Testis (tissue), 3 donors: ENCODE measurements around the gene ATP10A. TPM values are rescaled to one million over a fixed set of nuclear protein-coding genes. Genes with fewer than 3 reads are reported as not detected.
A peak's percentile ranks its signal among the peaks of the same experiment; 100 is the strongest.

ENCODE experiments used
- DNase-seq: peaks from one replicate; pipeline ENCODE4 v3.0.0-alpha.2; 2019
- H3K27ac ChIP-seq, 2 donors: fragments of 200-600 bp; sonication (generic); one replicate each; pipeline ENCODE4 v1.5.1; 2019
- H3K27me3 ChIP-seq: fragments of 200-600 bp; sonication (generic); one replicate; pipeline ENCODE4 v1.5.1; 2019
- H3K36me3 ChIP-seq: fragments of 200-600 bp; sonication (generic); one replicate; pipeline ENCODE4 v1.5.1; 2017; ENCODE audit warnings: low read depth; ENCODE audit errors: missing control alignments
- H3K4me1 ChIP-seq: fragments of 200-600 bp; sonication (generic); one replicate; pipeline ENCODE4 v1.5.1; 2019
- H3K4me3 ChIP-seq, 2 donors: fragments of 200-600 bp; sonication (generic); one replicate each; pipeline ENCODE4 v1.5.1; 2017 to 2019
- H3K9me3 ChIP-seq: fragments of 200-600 bp; sonication (generic); one replicate; pipeline ENCODE4 v1.5.1; 2017
- POLR2A ChIP-seq: fragments of 450-650 bp; IDR thresholded peaks from one replicate; pipeline ENCODE4 v1.6.1; 2017; ENCODE audit warnings: antibody characterized with exemption, mild to moderate bottlenecking, moderate library complexity
- WGBS, 2 donors: methylation state at CpG; one replicate each; pipeline ENCODE4 v1.1.5; 2018; 5-methylcytosine and 5-hydroxymethylcytosine counted together
- intact Hi-C: fragments of 100-400 bp; cut with DNase I; formaldehyde crosslinking; loops from one replicate; pipeline ENCODE4 v1.15.1; 2023; ENCODE audit warnings: low total_unique reads
- polyA plus RNA-seq: library from polyadenylated mRNA; stranded (reverse); fragments of 350-450 nt; fragmentation: Illumina TruSeq; extraction: RNeasy Lipid Tissue Mini Kit (QIAGEN cat#74804); gene quantifications from one replicate; pipeline ENCODE4 v1.2.3, GENCODE V29; 2014; ENCODE audit warnings: low read depth, low replicate concordance; ENCODE audit not compliant: insufficient read depth
- total RNA-seq, 2 donors: library from RNA; depleted of rRNA; stranded (reverse); fragments of >200 nt; gene quantifications; one replicate each; pipeline ENCODE4 v1.2.3, GENCODE V29; 2016
- TF ChIP-seq, protein P1 (sequence below), 3 experiments: fragments of 450-650 bp in 2 of 3; fragments of 200-600 bp in 1 of 3; sonication (generic) in 1 of 3; IDR thresholded peaks; one replicate each; pipeline ENCODE4 v1.5.1; 2016 to 2019; ENCODE audit warnings: antibody characterized with exemption in 3 of 3, mild to moderate bottlenecking in 2 of 3, moderate library complexity in 1 of 3

ATP10A gene
- total and polyA plus RNA-seq, 3 donors from 2014 or later = 13.6 to 26.5 (median 22.8) TPM

DNA sequence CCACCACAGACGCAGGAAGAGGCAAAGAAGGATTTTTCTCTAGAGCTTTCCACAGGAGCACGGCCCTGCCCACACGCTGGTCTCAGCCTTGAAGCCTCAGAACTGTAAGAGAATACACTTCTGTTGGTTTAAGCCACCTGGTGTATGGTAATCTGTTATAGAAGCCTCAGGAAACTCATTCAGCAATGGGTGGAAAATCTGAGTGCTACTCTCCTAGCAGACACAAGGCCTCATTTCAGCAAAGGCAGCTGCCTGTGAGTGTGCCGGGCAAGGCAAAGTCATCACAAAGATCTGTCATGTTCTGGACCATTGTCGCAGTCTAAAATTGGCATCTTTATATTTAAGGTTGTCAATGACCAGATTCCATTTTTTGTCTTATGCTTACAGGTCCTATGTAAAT, 31.0 kb downstream of the ATP10A start:
- TF ChIP-seq POLR2A = no peak
- TF ChIP-seq, protein P1, sequence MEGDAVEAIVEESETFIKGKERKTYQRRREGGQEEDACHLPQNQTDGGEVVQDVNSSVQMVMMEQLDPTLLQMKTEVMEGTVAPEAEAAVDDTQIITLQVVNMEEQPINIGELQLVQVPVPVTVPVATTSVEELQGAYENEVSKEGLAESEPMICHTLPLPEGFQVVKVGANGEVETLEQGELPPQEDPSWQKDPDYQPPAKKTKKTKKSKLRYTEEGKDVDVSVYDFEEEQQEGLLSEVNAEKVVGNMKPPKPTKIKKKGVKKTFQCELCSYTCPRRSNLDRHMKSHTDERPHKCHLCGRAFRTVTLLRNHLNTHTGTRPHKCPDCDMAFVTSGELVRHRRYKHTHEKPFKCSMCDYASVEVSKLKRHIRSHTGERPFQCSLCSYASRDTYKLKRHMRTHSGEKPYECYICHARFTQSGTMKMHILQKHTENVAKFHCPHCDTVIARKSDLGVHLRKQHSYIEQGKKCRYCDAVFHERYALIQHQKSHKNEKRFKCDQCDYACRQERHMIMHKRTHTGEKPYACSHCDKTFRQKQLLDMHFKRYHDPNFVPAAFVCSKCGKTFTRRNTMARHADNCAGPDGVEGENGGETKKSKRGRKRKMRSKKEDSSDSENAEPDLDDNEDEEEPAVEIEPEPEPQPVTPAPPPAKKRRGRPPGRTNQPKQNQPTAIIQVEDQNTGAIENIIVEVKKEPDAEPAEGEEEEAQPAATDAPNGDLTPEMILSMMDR (IDR thresholded peaks at IDR 0.05) = no peak
- 71 to 87% methylated on average over 5 of the region's 5 CpGs for WGBS, 2 donors
- intact Hi-C loops = no loop called here
- Histone ChIP-seq H3K4me3 (no peak overlapping the region), H3K27ac (peak overlapping the region in 1 of 2 donors; percentile 12), H3K36me3 (no peaks in the 10 kb centered on the region), H3K4me1 (no peaks in the 10 kb centered on the region), H3K27me3 (no peaks in the 10 kb centered on the region), H3K9me3 (no peaks in the 10 kb centered on the region)
- DNase-seq = no peak

DNA sequence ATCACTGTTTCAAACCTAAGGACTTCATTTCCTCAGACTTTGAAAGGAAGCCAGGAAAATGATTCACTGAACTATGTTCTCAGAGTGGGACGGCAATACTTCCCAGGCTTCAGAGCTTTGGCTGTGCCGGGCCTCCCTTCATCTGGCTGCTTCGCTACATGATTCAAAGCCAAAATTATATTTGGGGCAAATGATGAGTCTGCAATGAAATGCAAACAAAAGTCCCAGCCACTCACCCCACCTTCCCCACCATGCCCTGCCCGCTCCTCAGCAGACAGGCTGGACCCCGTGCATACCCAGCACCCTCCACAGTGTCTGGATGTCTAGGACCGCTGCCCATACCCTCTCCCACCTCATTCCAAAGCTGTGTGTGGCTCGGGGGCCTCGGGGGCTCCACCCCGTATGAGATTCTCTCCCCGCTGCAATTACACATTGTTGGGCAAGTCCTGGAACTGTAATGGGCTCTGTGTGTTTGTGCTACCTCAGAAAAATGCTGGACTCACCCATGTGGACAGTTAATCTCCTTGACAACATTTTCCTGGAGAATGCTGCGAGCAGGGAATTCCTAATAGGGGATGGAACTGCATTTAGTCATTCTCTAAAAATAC, 32.2 kb downstream of the ATP10A start:
- Histone ChIP-seq H3K9me3 (no peaks in the 10 kb centered on the region), H3K4me3 (no peak overlapping the region), H3K27me3 (no peaks in the 10 kb centered on the region), H3K4me1 (no peaks in the 10 kb centered on the region), H3K27ac (peak overlapping the region in 1 of 2 donors; percentile 62), H3K36me3 (no peaks in the 10 kb centered on the region)
- TF ChIP-seq, protein P1 (IDR thresholded peaks at IDR 0.05) = no peak
- no peak for TF ChIP-seq POLR2A
- DNase-seq = peak; percentile 24
- intact Hi-C loops = no loop called here
- 45 to 50% methylated on average over 11 of the region's 11 CpGs for WGBS, 2 donors

DNA sequence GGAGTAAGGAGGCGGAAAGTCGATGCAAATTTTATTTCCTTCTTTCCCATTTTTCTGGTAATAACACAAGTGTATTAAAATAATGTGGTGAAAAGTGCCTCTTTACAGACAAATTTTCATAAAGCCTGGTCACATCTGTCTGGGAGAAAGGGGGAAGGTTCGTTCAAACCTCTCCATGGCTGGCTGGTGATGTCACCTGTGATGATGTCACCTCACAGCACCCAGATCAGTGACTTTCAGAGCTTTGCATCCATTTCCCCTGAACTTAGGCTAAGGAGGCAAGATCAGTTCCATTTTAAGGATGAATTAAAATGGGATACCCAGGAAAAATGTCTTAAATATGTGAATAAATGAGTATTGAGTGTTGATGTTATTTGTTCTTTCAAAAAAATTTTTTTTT, 34.1 kb downstream of the ATP10A start:
- H3K4me3 ChIP-seq = no peak overlapping the region
- DNase-seq = no peak
- 87 to 95% methylated on average over 3 of the region's 3 CpGs for WGBS, 2 donors
- H3K27me3 ChIP-seq = no peaks in the 10 kb centered on the region
- TF ChIP-seq POLR2A = no peak
- TF ChIP-seq, protein P1 (IDR thresholded peaks at IDR 0.05) = no peak
- H3K27ac ChIP-seq = no peak overlapping the region
- intact Hi-C loops = no loop called here
- no peaks in the 10 kb centered on the region for H3K36me3 ChIP-seq
- H3K4me1 ChIP-seq = no peaks in the 10 kb centered on the region
- H3K9me3 ChIP-seq = no peaks in the 10 kb centered on the region

DNA sequence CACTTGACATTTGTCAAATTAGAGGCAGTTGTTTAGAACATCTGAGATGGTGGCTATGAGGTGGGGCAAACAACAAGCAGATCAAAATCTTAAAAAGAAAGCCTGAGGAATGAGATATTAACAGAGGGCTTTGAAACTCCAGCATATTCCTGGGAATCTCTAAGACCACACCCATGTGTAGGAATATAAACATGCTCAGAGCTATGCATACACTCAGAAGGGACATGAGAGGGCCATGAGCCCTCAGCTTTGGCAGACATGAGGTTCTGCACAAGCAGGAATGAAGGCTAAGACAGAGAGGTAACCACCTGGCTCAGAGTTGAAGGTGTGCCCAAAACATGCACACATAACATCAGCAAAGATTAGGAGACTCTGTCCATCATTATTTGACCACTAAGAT, 37.9 kb downstream of the ATP10A start:
- H3K9me3 ChIP-seq = no peaks in the 10 kb centered on the region
- no peak for DNase-seq
- intact Hi-C loops = no loop called here
- no peaks in the 10 kb centered on the region for H3K4me1 ChIP-seq
- TF ChIP-seq, protein P1 (IDR thresholded peaks at IDR 0.05) = no peak
- no peak for TF ChIP-seq POLR2A
- no peak overlapping the region for H3K27ac ChIP-seq
- no peak overlapping the region for H3K4me3 ChIP-seq
- H3K27me3 ChIP-seq = no peaks in the 10 kb centered on the region
- H3K36me3 ChIP-seq = no peaks in the 10 kb centered on the region

DNA sequence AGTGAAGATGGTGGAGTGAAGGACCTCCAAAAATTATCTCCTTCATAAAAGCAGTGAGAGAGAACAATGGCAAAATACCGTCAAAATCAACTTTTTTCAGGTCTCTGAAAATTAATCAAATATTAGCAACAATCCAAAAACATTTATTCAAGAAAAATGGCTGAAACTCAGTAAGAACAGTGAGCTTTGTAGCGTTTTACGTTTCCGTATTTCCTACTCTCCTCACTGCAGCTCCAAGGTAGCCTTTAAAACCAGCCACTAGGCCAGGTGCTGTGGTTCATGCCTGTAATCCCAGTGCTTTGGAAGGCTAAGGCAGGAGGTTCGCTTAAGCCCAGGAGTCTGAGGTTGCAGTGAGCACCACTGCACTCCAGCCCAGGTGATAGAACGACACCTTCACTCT, 38.5 kb downstream of the ATP10A start:
- TF ChIP-seq, protein P1 (IDR thresholded peaks at IDR 0.05) = no peak
- TF ChIP-seq POLR2A = no peak
- H3K36me3 ChIP-seq = no peaks in the 10 kb centered on the region
- no peaks in the 10 kb centered on the region for H3K4me1 ChIP-seq
- no peak overlapping the region for H3K4me3 ChIP-seq
- H3K27ac ChIP-seq = no peak overlapping the region
- H3K9me3 ChIP-seq = no peaks in the 10 kb centered on the region
- WGBS, 2 donors = 79 to 80% methylated on average over 6 of the region's 6 CpGs
- no peak for DNase-seq
- H3K27me3 ChIP-seq = no peaks in the 10 kb centered on the region
- intact Hi-C loops = no loop called here
